ENCODE data around the gene ITGB1BP1.

The ITGB1BP1 gene

GRCh38 chr2:9423100-9423921 lies at the start of gene ITGB1BP1, which contains the start of gene CPSF3:
Gene ITGB1BP1, minus strand, starts transcription at chr2:9423528. Its CDS starts 4,831 bp downstream, at chr2:9418697.
Gene CPSF3, plus strand, starts transcription at chr2:9423654. Its CDS starts 120 bp downstream, at chr2:9423774.
- DNase-seq, result peak; percentile 96 to 97

GRCh38 chr2:9472511-9472910 lies 49.2 kb upstream of the ITGB1BP1 start:
- no peak for DNase-seq

GRCh38 chr2:9471206-9471605 lies 47.9 kb upstream of the ITGB1BP1 start:
- no peak for DNase-seq

GRCh38 chr2:9467687-9468086 lies 44.4 kb upstream of the ITGB1BP1 start:
- no peak for DNase-seq

GRCh38 chr2:9466147-9466683 lies 42.9 kb upstream of the ITGB1BP1 start:
- no peak for DNase-seq

GRCh38 chr2:9465170-9465569 lies 41.8 kb upstream of the ITGB1BP1 start:
- no peak for DNase-seq

GRCh38 chr2:9463698-9464034 lies 40.3 kb upstream of the ITGB1BP1 start:
- peak; percentile 81 to 82 for DNase-seq

GRCh38 chr2:9462886-9463697 lies 39.8 kb upstream of the ITGB1BP1 start:
- peak in 1 of 2 experiments; percentile 22 for DNase-seq

- DNase-seq, result no peak
These were observed 39.0 kb upstream of the ITGB1BP1 start for GRCh38 chr2:9462313-9462712.

GRCh38 chr2:9461079-9461478 lies 37.8 kb upstream of the ITGB1BP1 start:
- no peak for DNase-seq

GRCh38 chr2:9460441-9461017 lies 37.2 kb upstream of the ITGB1BP1 start:
- DNase-seq, result no peak

GRCh38 chr2:9451231-9451630 lies 27.9 kb upstream of the ITGB1BP1 start:
- no peak for DNase-seq

GRCh38 chr2:9445089-9445488 lies 21.8 kb upstream of the ITGB1BP1 start:
- no peak for DNase-seq

GRCh38 chr2:9443526-9443925 lies 20.2 kb upstream of the ITGB1BP1 start:
- no peak for DNase-seq

- DNase-seq, result no peak
These were observed 18.2 kb upstream of the ITGB1BP1 start for GRCh38 chr2:9441556-9441955.

GRCh38 chr2:9440058-9440727 lies 16.9 kb upstream of the ITGB1BP1 start:
- DNase-seq, result no peak

- DNase-seq, result no peak
These were observed 16.2 kb upstream of the ITGB1BP1 start for GRCh38 chr2:9439536-9439935.

GRCh38 chr2:9434489-9434888 lies 11.2 kb upstream of the ITGB1BP1 start:
- DNase-seq, result no peak

GRCh38 chr2:9430316-9431293 lies 7.3 kb upstream of the ITGB1BP1 start:
- no peak for DNase-seq

- no peak for DNase-seq
These were observed 5.7 kb upstream of the ITGB1BP1 start for GRCh38 chr2:9428965-9429577.
